Neuronal stem cell (in vitro differentiated cells): Measurements from ENCODE around the gene RDX.

Source experiments
- DNase-seq: peaks from one replicate; pipeline ENCODE4 v3.0.0-alpha.2; 2013; ENCODE audit warnings: low spot score
- H2AFZ ChIP-seq: one replicate; pipeline ENCODE4 v1.6.1; 2013; ENCODE audit warnings: mild to moderate bottlenecking, low read length, inconsistent platforms
- H2AK5ac ChIP-seq: 2 replicates; pipeline ENCODE4 v1.6.1; 2013; ENCODE audit warnings: low read depth, mild to moderate bottlenecking, inconsistent platforms, low read length, moderate library complexity, mixed read lengths
- H2BK120ac ChIP-seq: 2 replicates; pipeline ENCODE4 v1.6.1; 2013; ENCODE audit warnings: low read depth, mild to moderate bottlenecking, inconsistent platforms, low read length, moderate library complexity, mixed read lengths
- H2BK12ac ChIP-seq: one replicate; pipeline ENCODE4 v1.6.1; 2013; ENCODE audit warnings: low read length, inconsistent platforms
- H2BK15ac ChIP-seq: 2 replicates; pipeline ENCODE4 v1.6.1; 2013; ENCODE audit warnings: mild to moderate bottlenecking, low read length, inconsistent platforms, mixed read lengths
- H2BK5ac ChIP-seq: one replicate; pipeline ENCODE4 v1.6.1; 2013; ENCODE audit warnings: inconsistent platforms, mild to moderate bottlenecking, low read length, moderate library complexity
- H3K14ac ChIP-seq: one replicate; pipeline ENCODE4 v1.6.1; 2013; ENCODE audit warnings: low read length, inconsistent platforms
- H3K18ac ChIP-seq: 2 replicates; pipeline ENCODE4 v1.6.1; 2013; ENCODE audit warnings: low read length, inconsistent platforms
- H3K23ac ChIP-seq: 2 replicates; pipeline ENCODE4 v1.6.1; 2013; ENCODE audit warnings: low read depth, mild to moderate bottlenecking, mixed read lengths, low read length, inconsistent platforms; ENCODE audit not compliant: poor library complexity
- H3K27ac ChIP-seq: replicated peaks from 3 replicates; pipeline ENCODE4 v1.5.1; 2013; ENCODE audit warnings: low read length, inconsistent platforms
- H3K27me3 ChIP-seq, 3 experiments: 2 replicates each; pipeline ENCODE4 v1.6.1; 2013; ENCODE audit warnings: low read length in 3 of 3, mild to moderate bottlenecking in 2 of 3, inconsistent platforms in 1 of 3, low read depth in 1 of 3, mixed read lengths in 1 of 3, moderate library complexity in 1 of 3; ENCODE audit not compliant: control insufficient read depth in 3 of 3, insufficient read depth in 3 of 3
- H3K36me3 ChIP-seq, 2 donors: replicated peaks in 1 of 2; 2 replicates each; pipeline ENCODE4 v1.6.1; 2013; ENCODE audit warnings: low read length in 2 of 2; ENCODE audit not compliant: control insufficient read depth in 2 of 2, insufficient read depth in 2 of 2
- H3K4ac ChIP-seq: 2 replicates; pipeline ENCODE4 v1.6.1; 2013; ENCODE audit warnings: inconsistent platforms, mild to moderate bottlenecking, low read length, moderate library complexity
- H3K4me1 ChIP-seq, 2 donors: 1 replicate in 1 of 2; 2 replicates in 1 of 2; pipeline ENCODE4 v1.6.1; 2013; ENCODE audit warnings: low read length in 2 of 2, low read depth in 1 of 2; ENCODE audit not compliant: control insufficient read depth in 2 of 2, insufficient read depth in 1 of 2
- H3K4me2 ChIP-seq: one replicate; pipeline ENCODE4 v1.6.1; 2013; ENCODE audit warnings: mild to moderate bottlenecking, low read length, inconsistent platforms; ENCODE audit not compliant: insufficient read depth, poor library complexity, severe bottlenecking
- H3K4me3 ChIP-seq, 2 donors: 2 replicates each; pipeline ENCODE4 v1.5.1; 2013; ENCODE audit warnings: low read length in 2 of 2, mild to moderate bottlenecking in 2 of 2, inconsistent platforms in 1 of 2, moderate library complexity in 1 of 2
- H3K79me1 ChIP-seq: one replicate; pipeline ENCODE4 v1.6.1; 2013; ENCODE audit warnings: low read depth, mild to moderate bottlenecking, inconsistent platforms, low read length, moderate library complexity
- H3K9ac ChIP-seq: one replicate; pipeline ENCODE4 v1.6.1; 2013; ENCODE audit warnings: mild to moderate bottlenecking, low read depth, low read length, inconsistent platforms; ENCODE audit not compliant: poor library complexity
- H3K9me3 ChIP-seq, 2 donors: replicated peaks in 1 of 2; 2 replicates each; pipeline versions ENCODE3 to v1.6.1; 2013; ENCODE audit warnings: low read length in 2 of 2, mild to moderate bottlenecking in 2 of 2, inconsistent platforms in 1 of 2, low read depth in 1 of 2, mixed read lengths in 1 of 2, moderate library complexity in 1 of 2; ENCODE audit not compliant: control insufficient read depth in 2 of 2, insufficient read depth in 1 of 2
- H4K8ac ChIP-seq: one replicate; pipeline ENCODE4 v1.6.1; 2013; ENCODE audit warnings: low read depth, mild to moderate bottlenecking, inconsistent platforms, low read length, moderate library complexity
- H4K91ac ChIP-seq: one replicate; pipeline ENCODE4 v1.6.1; 2013; ENCODE audit warnings: low read length, low read depth, mild to moderate bottlenecking, inconsistent platforms; ENCODE audit not compliant: poor library complexity
- WGBS, 2 donors: extraction: QIAGEN DNeasy Blood & Tissue Kit; methylation state at CpG; one replicate each; pipeline ENCODE4 v1.1.7; 2013; ENCODE audit warnings: missing lambda C conversion rate in 2 of 2, mixed read lengths in 1 of 2; ENCODE audit not compliant: insufficient read length in 2 of 2, insufficient replicate concordance in 1 of 2; ENCODE audit errors: extremely low coverage in 2 of 2; 5-methylcytosine and 5-hydroxymethylcytosine counted together

RDX gene

DNA sequence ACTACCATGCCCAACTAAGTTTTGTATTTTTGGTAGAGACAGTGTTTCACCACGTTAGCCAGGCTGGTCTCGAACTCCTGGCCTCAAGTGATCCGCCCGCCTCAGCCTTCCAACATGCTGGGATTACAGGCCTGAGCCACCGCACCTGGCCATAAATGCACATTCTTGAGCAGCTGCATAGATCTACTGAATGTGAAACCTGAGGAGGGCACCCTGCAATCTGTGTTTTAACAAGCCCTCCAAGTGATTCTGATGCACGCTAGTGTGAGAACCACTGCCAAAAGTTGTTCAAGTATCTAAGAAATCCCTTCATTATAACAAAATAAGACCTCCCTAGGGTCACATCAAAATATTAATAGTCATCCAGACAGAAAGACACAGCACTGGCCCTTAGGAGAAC is 89.3 kb downstream of the RDX start:
- H3K4me3 ChIP-seq, result no peak overlapping the region
- H3K23ac ChIP-seq, result no peak overlapping the region
- H2BK120ac ChIP-seq, result no peak overlapping the region
- DNase-seq, result no peak
- H4K8ac ChIP-seq, result no peak overlapping the region
- H3K27me3 ChIP-seq, result no peaks in the 10 kb centered on the region
- WGBS, 2 donors, result no CpG with 5 or more reads among the region's 6 CpGs
- no peak overlapping the region for H2BK12ac ChIP-seq
- H4K91ac ChIP-seq, result no peak overlapping the region
- no peak overlapping the region for H3K9ac ChIP-seq
- H3K79me1 ChIP-seq, result no peaks in the 10 kb centered on the region
- no peak overlapping the region for H3K4me2 ChIP-seq
- H3K36me3 ChIP-seq, result no peaks in the 10 kb centered on the region
- no peak overlapping the region for H3K14ac ChIP-seq
- no peak overlapping the region for H2AFZ ChIP-seq
- peak overlapping the region; percentile 36 for H2AK5ac ChIP-seq
- no peak overlapping the region for H3K27ac ChIP-seq
- no peak overlapping the region for H2BK15ac ChIP-seq
- H3K9me3 ChIP-seq, result no peaks in the 10 kb centered on the region
- no peaks in the 10 kb centered on the region for H3K4me1 ChIP-seq
- H2BK5ac ChIP-seq, result no peak overlapping the region
- H3K4ac ChIP-seq, result no peak overlapping the region
- no peak overlapping the region for H3K18ac ChIP-seq

DNA sequence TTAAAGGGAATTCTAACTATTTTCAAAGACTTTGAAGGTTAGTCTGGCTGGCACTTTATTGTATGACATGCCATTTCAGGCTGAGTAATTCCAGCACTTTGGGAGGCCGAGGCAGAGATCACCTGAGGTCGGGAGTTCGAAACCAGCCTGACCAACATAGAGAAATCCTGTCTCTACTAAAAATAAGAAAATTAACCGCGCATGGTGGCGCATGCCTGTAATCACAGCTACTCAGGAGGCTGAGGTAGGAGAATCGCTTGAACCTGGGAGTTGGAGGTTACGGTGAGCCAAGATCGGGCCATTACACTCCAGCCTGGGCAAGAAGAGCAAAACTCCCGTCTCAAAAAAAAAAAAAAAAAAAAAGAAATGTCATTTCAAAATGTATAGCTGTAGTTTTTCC is 95.6 kb downstream of the RDX start:
- Histone ChIP-seq H3K4me1 (peaks cover 0 to 3% of the 10 kb centered on the region in 2 donors), H3K4ac (no peak overlapping the region), H2BK120ac (no peak overlapping the region), H2AFZ (no peak overlapping the region), H3K14ac (no peak overlapping the region), H2BK12ac (no peak overlapping the region), H2AK5ac (no peak overlapping the region), H2BK5ac (no peak overlapping the region), H3K4me3 (no peak overlapping the region), H3K27me3 (no peaks in the 10 kb centered on the region), H3K9me3 (no peaks in the 10 kb centered on the region), H3K36me3 (no peaks in the 10 kb centered on the region), H3K23ac (no peak overlapping the region), H4K8ac (no peak overlapping the region), H3K4me2 (no peak overlapping the region), H3K27ac (no peak overlapping the region), H3K9ac (no peak overlapping the region), H2BK15ac (no peak overlapping the region), H3K79me1 (no peaks in the 10 kb centered on the region), H4K91ac (no peak overlapping the region), H3K18ac (no peak overlapping the region)
- no CpG with 5 or more reads among the region's 10 CpGs for WGBS, 2 donors
- no peak for DNase-seq

DNA sequence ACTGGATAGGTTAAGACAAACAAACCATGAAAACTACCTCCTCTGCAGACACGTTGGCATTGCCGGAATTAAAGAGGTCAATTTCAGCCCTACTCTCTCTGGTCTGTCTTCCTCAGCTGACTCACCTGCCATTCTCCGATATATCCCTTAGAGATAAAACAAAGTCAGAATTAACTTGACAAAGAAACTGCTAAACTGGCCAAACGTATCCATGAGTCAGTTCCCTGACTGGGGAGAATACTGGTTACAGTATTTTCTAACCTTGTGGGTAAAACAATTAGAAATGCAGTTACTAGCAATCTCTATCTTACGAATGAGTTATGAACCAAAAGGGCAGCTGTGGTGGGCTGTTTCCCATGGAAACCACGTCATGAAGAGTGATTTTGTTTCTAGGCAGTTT is 96.2 kb downstream of the RDX start:
- Histone ChIP-seq H3K4me3 (no peak overlapping the region), H3K27me3 (no peaks in the 10 kb centered on the region), H3K23ac (no peak overlapping the region), H2BK12ac (no peak overlapping the region), H2AK5ac (no peak overlapping the region), H2BK15ac (no peak overlapping the region), H3K36me3 (no peaks in the 10 kb centered on the region), H3K79me1 (no peaks in the 10 kb centered on the region), H3K18ac (no peak overlapping the region), H3K4me1 (peaks cover 0 to 3% of the 10 kb centered on the region in 2 donors), H4K91ac (no peak overlapping the region), H3K9me3 (no peaks in the 10 kb centered on the region), H3K4me2 (no peak overlapping the region), H3K14ac (no peak overlapping the region), H3K27ac (no peak overlapping the region), H2BK5ac (no peak overlapping the region), H4K8ac (no peak overlapping the region), H3K4ac (no peak overlapping the region), H3K9ac (no peak overlapping the region), H2AFZ (no peak overlapping the region), H2BK120ac (no peak overlapping the region)
- WGBS, 2 donors, result no CpG with 5 or more reads among the region's 6 CpGs
- DNase-seq, result no peak

DNA sequence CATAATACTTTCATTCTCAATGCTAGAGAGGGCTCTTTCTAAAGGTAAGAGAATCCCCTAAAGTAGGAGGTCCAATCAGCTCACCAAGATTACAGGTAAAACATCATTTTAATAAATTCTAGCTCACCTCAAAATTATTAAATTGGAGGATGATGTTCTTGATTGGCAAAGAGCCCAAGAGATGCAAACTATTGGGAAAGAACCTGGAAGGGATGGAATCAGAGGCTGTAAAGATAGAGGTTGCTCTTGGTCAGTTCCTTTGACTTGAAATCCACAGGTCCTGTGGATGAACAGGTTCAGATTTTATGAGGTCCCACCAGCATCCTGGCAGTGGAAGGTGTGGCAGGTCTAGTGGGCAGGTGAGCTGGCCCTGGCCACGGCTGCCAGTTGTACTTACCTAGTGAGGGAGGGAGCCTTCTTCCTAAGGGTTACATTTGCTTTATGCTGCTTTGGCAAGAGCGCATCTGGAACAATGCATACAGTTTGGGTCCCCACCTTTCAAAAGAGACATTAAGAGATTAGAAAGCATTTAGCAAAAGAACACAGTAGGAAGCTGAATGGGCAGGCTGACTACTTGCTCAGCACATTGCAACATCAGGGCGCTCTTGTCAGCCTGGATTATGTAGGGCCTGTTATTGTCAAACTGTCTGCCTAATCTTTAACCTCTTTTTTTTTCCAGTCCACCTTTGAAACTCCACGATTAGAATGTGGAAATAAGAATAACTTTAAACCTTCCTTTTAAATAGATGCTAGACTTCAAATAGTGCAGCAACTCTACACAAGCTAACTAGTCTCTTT is 97.0 kb downstream of the RDX start:
- Histone ChIP-seq H4K8ac (no peak overlapping the region), H3K27ac (no peak overlapping the region)

More for the DNA sequence above, 97.0 kb downstream of the RDX start:
- Histone ChIP-seq H2BK15ac (no peak overlapping the region), H2BK12ac (no peak overlapping the region), H3K14ac (no peak overlapping the region), H4K91ac (no peak overlapping the region), H3K4ac (no peak overlapping the region), H3K4me1 (peaks cover 0 to 3% of the 10 kb centered on the region in 2 donors), H3K9me3 (no peaks in the 10 kb centered on the region), H3K36me3 (no peaks in the 10 kb centered on the region), H3K4me2 (no peak overlapping the region), H3K18ac (no peak overlapping the region), H2AFZ (no peak overlapping the region), H2BK5ac (no peak overlapping the region), H3K23ac (no peak overlapping the region), H2AK5ac (no peak overlapping the region), H3K9ac (no peak overlapping the region), H3K4me3 (no peak overlapping the region), H3K79me1 (no peaks in the 10 kb centered on the region), H2BK120ac (no peak overlapping the region), H3K27me3 (no peaks in the 10 kb centered on the region)
- no peak for DNase-seq
- no CpG with 5 or more reads among the region's 4 CpGs for WGBS, 2 donors
